PC-9 (cell line): ENCODE data around the gene FAM111B. TPM values are rescaled to one million over a fixed set of nuclear protein-coding genes. Genes with fewer than 3 reads are reported as not detected.

Experiments used
- BruUV-seq: library from RNA; stranded (reverse); fragments of 400-500 nt; replicated peaks from 2 replicates; lab custom pipeline; 2021; lab: Mats Ljungman, UMichigan
- CTCF ChIA-PET: fragments of 300-600 bp; sonication (Branson Sonifier 250); formaldehyde crosslinking; loops from one replicate; lab custom pipeline; 2022; ENCODE audit warnings: antibody characterized with exemption; lab: Charles Lee
- POLR2A ChIA-PET: fragments of 300-600 bp; sonication (Branson Sonifier 250); formaldehyde crosslinking; loops from one replicate; lab custom pipeline; 2022; ENCODE audit warnings: antibody characterized with exemption; ENCODE audit not compliant: unreplicated experiment; lab: Charles Lee
- DNase-seq, 2 experiments: peaks; one replicate each; pipeline versions ENCODE4 v3.0.0 to v3.0.0-alpha.2; 2015 to 2022; ENCODE audit warnings: mixed read lengths in 1 of 2
- H2AFZ ChIP-seq: fragments of 200-600 bp; sonication (generic); 2 replicates; pipeline ENCODE4 v1.8.1; 2017; ENCODE audit warnings: antibody characterized with exemption
- H3F3A ChIP-seq: fragments of 200-600 bp; sonication (generic); 2 replicates; pipeline ENCODE4 v1.8.1; 2017; ENCODE audit warnings: antibody characterized with exemption, mild to moderate bottlenecking, low read depth; ENCODE audit not compliant: insufficient read depth
- H3K27ac ChIP-seq: fragments of 200-600 bp; sonication (generic); 2 replicates; pipeline ENCODE4 v1.6.1; 2016; ENCODE audit warnings: mixed run types
- H3K27me3 ChIP-seq: fragments of 200-600 bp; sonication (generic); 2 replicates; pipeline ENCODE4 v1.6.1; 2016; ENCODE audit warnings: low read depth, mixed run types; ENCODE audit not compliant: insufficient read depth
- H3K36me3 ChIP-seq: fragments of 200-600 bp; sonication (generic); 2 replicates; pipeline ENCODE4 v1.6.1; 2016; ENCODE audit warnings: low read depth, mixed run types
- H3K4me1 ChIP-seq: fragments of 200-600 bp; sonication (generic); replicated peaks from 2 replicates; pipeline ENCODE4 v1.6.1; 2016; ENCODE audit warnings: mixed run types; ENCODE audit not compliant: insufficient read depth
- H3K4me2 ChIP-seq: fragments of 200-600 bp; sonication (generic); 2 replicates; pipeline ENCODE4 v1.6.1; 2017; ENCODE audit warnings: mixed run types
- H3K4me3 ChIP-seq: fragments of 200-600 bp; sonication (generic); 2 replicates; pipeline ENCODE4 v1.6.1; 2016; ENCODE audit warnings: mixed run types
- H3K79me2 ChIP-seq: fragments of 200-600 bp; sonication (generic); 2 replicates; pipeline ENCODE4 v1.6.1; 2017; ENCODE audit warnings: low read depth, mixed run types
- H3K9me2 ChIP-seq: fragments of 200-600 bp; sonication (generic); 2 replicates; pipeline ENCODE4 v1.8.1; 2017; ENCODE audit warnings: mild to moderate bottlenecking; ENCODE audit not compliant: insufficient read depth
- H3K9me3 ChIP-seq: fragments of 200-600 bp; sonication (generic); 2 replicates; pipeline ENCODE4 v1.8.1; 2016; ENCODE audit warnings: low read depth; ENCODE audit not compliant: insufficient read depth
- H4K20me1 ChIP-seq: fragments of 200-600 bp; sonication (generic); 2 replicates; pipeline ENCODE4 v1.8.1; 2017; ENCODE audit not compliant: insufficient read depth
- CTCF ChIP-seq: fragments of 200-600 bp; sonication (generic); conservative IDR thresholded peaks from 2 replicates; pipeline ENCODE4 v1.6.1; 2017; ENCODE audit warnings: mixed run types, antibody characterized with exemption, mild to moderate bottlenecking, moderate library complexity
- EZH2 ChIP-seq: fragments of 200-600 bp; sonication (generic); IDR thresholded peaks from 2 replicates; pipeline ENCODE4 v1.8.0; 2017; ENCODE audit warnings: antibody characterized with exemption, low read depth
- intact Hi-C: fragments of 100-400 bp; cut with micrococcal nuclease; formaldehyde crosslinking; loops from one replicate; pipeline ENCODE4 v1.10.0; 2022; ENCODE audit not compliant: unreplicated experiment
- total RNA-seq: library from RNA; stranded (reverse); gene quantifications from 2 replicates; pipeline ENCODE4 v1.2.3, GENCODE V29; 2021

Gene FAM111B
- total RNA-seq, 1 experiment from 2014 or later: 12.0 TPM

GRCh38 chr11:59157433-59157832, 50.4 kb downstream of the FAM111B start:
- ChIA-PET CTCF (interaction anchor here (1.2 kb wide), 1 partner anchor 15 kb away, joined by 11 read pairs; the partner anchor contains the start of gene FAM111A), POLR2A (no interaction called here)
- no peaks in the 10 kb centered on the region for H3K9me2 ChIP-seq
- no TSS peak for BruUV-seq
- DNase-seq: no peak
- no peak overlapping the region for H3K4me2 ChIP-seq
- intact Hi-C loops: no loop called here
- no peaks in the 10 kb centered on the region for H3K79me2 ChIP-seq
- H3K27ac ChIP-seq: no peak overlapping the region
- H2AFZ ChIP-seq: no peak overlapping the region
- no peaks in the 10 kb centered on the region for H3K9me3 ChIP-seq
- no peaks in the 10 kb centered on the region for H3K4me1 ChIP-seq
- H3K4me3 ChIP-seq: no peak overlapping the region
- H4K20me1 ChIP-seq: no peaks in the 10 kb centered on the region
- peaks cover 6% of the 10 kb centered on the region; the same call in 1 of the 2 replicates for H3K36me3 ChIP-seq
- H3F3A ChIP-seq: no peaks in the 10 kb centered on the region
- H3K27me3 ChIP-seq: 0 out of 2 replicates have a peak, but pooled peaks cover 15% of the 10 kb centered on the region
- TF ChIP-seq EZH2 (no peak), CTCF (no peak)

- H3K9me3 ChIP-seq: no peaks in the 10 kb centered on the region
Observed at GRCh38 chr11:59158206-59159068, 51.4 kb downstream of the FAM111B start.

More at GRCh38 chr11:59158206-59159068, 51.4 kb downstream of the FAM111B start:
- no peaks in the 10 kb centered on the region for H3K4me1 ChIP-seq
- ChIA-PET POLR2A (interaction anchor here (0.5 to 0.7 kb wide), 4 partner anchors 13 to 143 kb away, joined by 3 to 6 read pairs (median 3); no protein-coding TSS in a partner anchor), CTCF (interaction anchor here (0.6 to 1.2 kb wide), 6 partner anchors 10 to 1450 kb away, joined by 3 to 11 read pairs (median 6); partner anchors contain the start of gene FAM111A)
- peak; percentile 53 to 59 for DNase-seq
- no peaks in the 10 kb centered on the region for H4K20me1 ChIP-seq
- H3F3A ChIP-seq: no peaks in the 10 kb centered on the region
- intact Hi-C loops: loop anchor here (1.0 kb wide), 1 partner anchor 504 kb away; no protein-coding TSS in a partner anchor
- H3K27me3 ChIP-seq: 0 out of 2 replicates have a peak, but pooled peaks cover 15% of the 10 kb centered on the region
- no peak overlapping the region for H3K27ac ChIP-seq
- H3K9me2 ChIP-seq: no peaks in the 10 kb centered on the region
- H2AFZ ChIP-seq: no peak overlapping the region
- TF ChIP-seq EZH2: no peak
- TF ChIP-seq CTCF: peak; percentile 95
- no peak overlapping the region for H3K4me2 ChIP-seq
- no peaks in the 10 kb centered on the region for H3K79me2 ChIP-seq
- BruUV-seq: no TSS peak
- no peak overlapping the region for H3K4me3 ChIP-seq
- H3K36me3 ChIP-seq: no peaks in the 10 kb centered on the region
